Astrocyte of the spinal cord (primary cell): Measurements from ENCODE around the gene LATS1.
"Not testable (repeated sequence)": the region's sequence is repeated elsewhere in the genome, so short reads cannot be mapped to it uniquely, and the experiment has no call there.

Source experiments
- DNase-seq: peaks from one replicate; pipeline ENCODE4 v3.0.0; 2011; ENCODE audit warnings: low read depth, low spot score
- H3K4me3 ChIP-seq: 2 replicates; pipeline ENCODE4 v1.5.1; 2011; ENCODE audit warnings: low read depth, mild to moderate bottlenecking, low read length, moderate library complexity
- in situ Hi-C: cut with HindIII; loops from 2 replicates; pipeline ENCODE4 v1.10.0; 2017; ENCODE audit warnings: low sequenced_read_pairs
- TF ChIP-seq, protein P1 (sequence below): IDR thresholded peaks from 2 replicates; pipeline ENCODE4 v1.5.1; 2012; ENCODE audit warnings: low read depth, mild to moderate bottlenecking, low read length, inconsistent platforms

LATS1 gene

DNA sequence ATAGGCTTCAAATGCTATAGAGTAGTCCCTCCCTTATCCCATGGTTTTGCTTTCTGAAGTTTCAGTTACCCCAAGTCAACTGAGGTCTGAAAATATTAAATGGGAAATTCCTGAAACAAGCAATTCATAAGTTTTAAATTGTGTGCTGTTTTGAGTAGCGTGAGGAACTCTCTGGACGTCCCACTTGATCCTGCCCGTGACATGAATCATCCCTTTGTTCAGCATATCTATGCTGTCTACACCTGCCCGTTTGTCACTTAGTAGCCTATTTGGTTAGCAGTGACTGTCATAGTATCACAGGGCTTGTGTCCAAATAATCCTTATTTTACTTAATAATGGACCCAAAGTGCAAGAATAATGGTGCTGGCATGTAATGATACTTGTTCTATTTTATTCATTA lies 36.6 kb upstream of the LATS1 start:
- in situ Hi-C loops = no loop called here
- H3K4me3 ChIP-seq = no peak overlapping the region
- TF ChIP-seq, protein P1, sequence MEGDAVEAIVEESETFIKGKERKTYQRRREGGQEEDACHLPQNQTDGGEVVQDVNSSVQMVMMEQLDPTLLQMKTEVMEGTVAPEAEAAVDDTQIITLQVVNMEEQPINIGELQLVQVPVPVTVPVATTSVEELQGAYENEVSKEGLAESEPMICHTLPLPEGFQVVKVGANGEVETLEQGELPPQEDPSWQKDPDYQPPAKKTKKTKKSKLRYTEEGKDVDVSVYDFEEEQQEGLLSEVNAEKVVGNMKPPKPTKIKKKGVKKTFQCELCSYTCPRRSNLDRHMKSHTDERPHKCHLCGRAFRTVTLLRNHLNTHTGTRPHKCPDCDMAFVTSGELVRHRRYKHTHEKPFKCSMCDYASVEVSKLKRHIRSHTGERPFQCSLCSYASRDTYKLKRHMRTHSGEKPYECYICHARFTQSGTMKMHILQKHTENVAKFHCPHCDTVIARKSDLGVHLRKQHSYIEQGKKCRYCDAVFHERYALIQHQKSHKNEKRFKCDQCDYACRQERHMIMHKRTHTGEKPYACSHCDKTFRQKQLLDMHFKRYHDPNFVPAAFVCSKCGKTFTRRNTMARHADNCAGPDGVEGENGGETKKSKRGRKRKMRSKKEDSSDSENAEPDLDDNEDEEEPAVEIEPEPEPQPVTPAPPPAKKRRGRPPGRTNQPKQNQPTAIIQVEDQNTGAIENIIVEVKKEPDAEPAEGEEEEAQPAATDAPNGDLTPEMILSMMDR = no peak
- DNase-seq = no peak

DNA sequence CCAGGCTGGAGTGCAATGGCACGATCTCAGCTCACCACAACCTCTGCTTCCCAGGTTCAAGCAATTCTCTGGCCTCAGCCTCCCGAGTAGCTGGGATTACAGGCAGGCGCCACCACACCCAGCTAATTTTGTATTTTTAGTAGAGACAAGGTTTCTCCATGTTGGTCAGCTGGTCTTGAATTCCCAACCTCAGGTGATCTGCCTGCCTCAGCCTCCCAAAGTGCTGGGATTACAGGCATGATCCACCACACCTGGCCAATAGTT lies 35.4 kb upstream of the LATS1 start:
- DNase-seq, in situ Hi-C loops, H3K4me3 ChIP-seq: not testable (repeated sequence)

DNA sequence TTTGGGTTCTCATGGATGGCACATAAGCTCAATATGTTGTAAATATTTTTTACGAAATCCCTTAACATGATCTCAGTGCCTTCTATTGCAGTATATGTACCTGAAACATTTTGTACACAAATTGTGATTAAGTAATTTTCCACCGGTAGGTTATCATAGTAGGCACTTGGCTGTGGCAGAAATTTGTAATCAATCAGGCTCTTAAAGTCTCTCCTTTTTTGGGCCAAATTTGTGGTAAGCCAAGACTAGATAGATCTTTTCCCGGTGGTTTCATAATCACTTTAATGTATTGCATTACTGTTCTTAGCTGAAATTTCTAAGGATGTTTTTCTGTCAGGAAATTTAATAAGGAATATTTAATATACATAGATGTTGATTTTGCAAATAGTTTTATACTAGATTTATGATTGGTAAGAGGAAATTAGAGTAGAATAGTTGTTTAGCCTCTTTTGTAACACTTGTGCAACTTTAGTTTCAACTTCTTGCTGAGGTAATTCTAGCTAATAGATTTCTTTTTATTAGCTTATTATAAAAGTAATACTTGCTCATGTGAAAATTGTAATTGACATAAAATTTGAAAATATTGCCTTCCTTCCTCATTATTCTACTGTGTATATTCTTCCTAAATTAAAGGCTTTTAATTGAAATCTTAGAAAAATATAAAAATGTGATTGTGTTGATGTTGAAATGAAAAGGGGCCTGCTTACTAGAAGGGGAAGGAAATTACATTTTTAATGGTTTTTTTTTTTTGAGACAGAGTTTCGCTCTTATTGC lies 34.9 kb upstream of the LATS1 start:
- H3K4me3 ChIP-seq = no peak overlapping the region
- TF ChIP-seq, protein P1 = no peak
- in situ Hi-C loops = no loop called here
- no peak for DNase-seq

DNA sequence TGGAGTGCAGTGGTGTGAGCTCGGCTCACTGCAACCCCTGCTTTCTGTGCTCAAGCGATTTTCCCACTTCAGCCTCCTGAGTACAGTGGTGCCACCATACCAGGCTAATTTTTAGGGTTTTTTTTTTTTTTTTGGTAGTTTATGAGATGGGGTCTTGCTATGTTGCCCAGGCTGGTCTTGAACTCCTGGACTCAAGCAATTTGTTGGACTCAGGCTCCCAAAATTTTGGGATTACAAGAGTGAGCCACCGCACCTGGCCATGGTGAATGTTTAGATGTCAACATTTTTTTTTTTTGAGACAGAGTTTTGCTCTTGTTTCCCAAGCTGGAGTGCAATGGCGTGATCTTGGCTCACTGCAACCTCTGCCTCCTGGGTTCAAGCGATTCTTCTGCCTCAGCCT lies 34.0 kb upstream of the LATS1 start:
- H3K4me3 ChIP-seq, in situ Hi-C loops, DNase-seq: not testable (repeated sequence)

DNA sequence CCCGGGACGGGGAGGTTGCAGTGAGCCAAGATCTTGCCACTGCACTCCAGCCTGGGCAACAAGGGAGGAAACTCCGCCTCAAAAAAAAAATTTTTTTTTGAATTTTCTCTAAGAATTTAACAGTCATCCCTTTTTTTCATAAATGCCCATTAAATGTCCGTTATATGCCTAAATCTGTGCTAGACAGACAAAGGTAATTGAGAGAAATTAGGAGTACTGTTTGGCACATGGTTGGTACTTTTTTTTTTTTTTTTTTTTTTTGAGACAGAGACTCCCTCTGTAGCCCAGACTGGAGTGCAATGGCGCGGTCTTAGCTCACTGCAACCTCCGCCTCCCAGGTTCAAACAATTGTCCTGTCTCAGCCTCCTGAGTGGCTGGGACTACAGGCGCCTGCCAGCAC lies 33.3 kb upstream of the LATS1 start:
- DNase-seq = no peak
- no peak overlapping the region for H3K4me3 ChIP-seq
- in situ Hi-C loops = no loop called here
- TF ChIP-seq, protein P1 = no peak

DNA sequence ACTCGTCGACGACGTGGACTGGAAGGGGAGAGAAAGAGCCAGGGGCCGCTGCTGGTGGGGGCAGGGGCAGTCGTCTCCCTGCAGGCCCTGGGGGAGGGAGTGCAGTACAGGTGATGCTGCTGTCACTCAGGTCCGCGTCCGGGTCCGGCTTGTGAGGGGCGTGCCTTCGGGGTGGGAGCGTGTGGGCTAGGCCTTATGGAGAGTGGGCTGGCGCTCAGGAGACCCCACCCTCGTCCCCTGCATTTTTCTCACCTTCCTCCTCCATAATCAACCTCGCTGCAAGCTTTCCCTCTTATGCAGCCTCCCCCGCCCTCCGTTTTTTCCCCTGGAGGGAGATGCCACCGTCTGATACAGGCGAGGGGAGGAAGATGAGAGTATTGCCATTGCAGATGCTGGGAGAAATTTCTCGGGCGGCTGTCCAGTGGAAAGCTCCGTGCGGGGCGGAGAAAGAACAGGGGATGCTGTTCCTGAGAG lies 32.3 kb upstream of the LATS1 start:
- DNase-seq = peak; percentile 52
- H3K4me3 ChIP-seq = peak overlapping the region; percentile 76
- in situ Hi-C loops = no loop called here
- TF ChIP-seq, protein P1 = no peak

DNA sequence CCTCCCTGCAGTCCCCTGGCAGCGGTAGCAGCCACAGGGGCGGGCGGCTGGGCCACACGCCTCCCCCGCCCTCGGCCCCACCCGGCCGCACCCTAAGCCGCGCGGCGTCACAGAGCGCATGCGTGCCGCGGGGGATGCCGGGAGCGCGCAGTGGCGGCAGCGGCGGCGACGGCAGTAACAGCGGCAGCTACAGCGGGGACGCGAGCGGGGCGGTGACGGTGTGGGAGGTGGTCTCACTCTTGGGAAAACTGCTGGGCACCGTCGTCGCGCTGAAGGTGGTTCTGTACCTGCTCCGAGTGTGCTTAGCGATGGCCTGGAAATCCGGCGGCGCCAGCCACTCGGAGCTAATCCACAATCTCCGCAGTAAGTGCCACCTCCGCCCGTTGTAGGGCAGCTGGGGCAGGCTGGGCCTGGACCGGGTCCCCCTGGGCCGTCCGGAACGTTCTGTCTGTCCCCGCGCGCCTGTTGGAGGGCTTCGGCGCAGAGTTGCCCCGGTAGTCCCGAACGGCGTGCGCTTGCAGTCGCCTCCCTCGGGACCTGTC lies 31.8 kb upstream of the LATS1 start, which contains the start of gene PCMT1:
Gene PCMT1, plus strand, starts transcription at position 148 of the 542 bp plus-strand sequence. Its CDS starts 161 bp downstream, at position 309.
- DNase-seq = peak; percentile 92
- TF ChIP-seq, protein P1 = no peak
- H3K4me3 ChIP-seq = peak within 1 kb of the TSS; percentile 76
- in situ Hi-C loops = no loop called here

DNA sequence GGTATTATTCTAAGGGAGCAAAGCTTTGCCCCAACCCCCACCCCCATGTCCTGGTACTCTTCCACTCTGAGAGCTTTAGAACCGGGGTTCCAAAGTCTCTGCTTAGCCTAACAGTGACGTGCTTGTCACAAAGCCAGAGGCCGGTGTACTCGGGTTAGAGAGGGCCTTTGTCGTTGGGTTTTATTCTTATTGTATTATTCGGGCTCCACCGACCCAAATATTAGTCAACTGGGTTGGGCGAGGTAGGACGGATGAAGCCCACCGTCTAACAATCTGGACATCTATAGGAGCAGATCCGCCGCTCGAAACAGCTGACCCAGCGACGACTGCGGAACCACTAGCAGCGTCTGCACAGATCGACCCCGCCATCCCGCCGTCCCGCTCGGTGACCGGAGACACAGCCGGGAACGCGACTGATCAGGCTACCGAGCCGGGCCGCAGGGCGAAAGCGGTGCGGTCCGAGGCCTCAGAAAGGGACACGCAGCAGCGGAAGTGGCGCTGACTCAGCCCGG lies 31.2 kb upstream of the LATS1 start:
- DNase-seq, in situ Hi-C loops: not testable (repeated sequence)
- peak overlapping the region; percentile 76 for H3K4me3 ChIP-seq
